K562 (cell line): ENCODE data around the gene CSNK1D. TPM values are rescaled to one million over a fixed set of nuclear protein-coding genes. Genes with fewer than 3 reads are reported as not detected.

ENCODE experiments used
- ARID1B ChIP-seq: fragments of 450-650 bp; IDR thresholded peaks from 2 replicates; pipeline ENCODE4 v1.6.1; 2016; ENCODE audit warnings: antibody characterized with exemption, mild to moderate bottlenecking, inconsistent platforms
- CEBPB ChIP-seq: fragments of 450-650 bp; IDR thresholded peaks from 2 replicates; pipeline ENCODE4 v1.6.1; 2016; ENCODE audit warnings: missing genetic modification characterization, missing compliant biosample characterization
- CTBP1 ChIP-seq: fragments of 450-650 bp; IDR thresholded peaks from 2 replicates; pipeline ENCODE4 v1.6.1; 2016; ENCODE audit warnings: borderline replicate concordance
- E2F3 ChIP-seq: fragments of 250-450 bp; sonication (Bioruptor Pico); IDR thresholded peaks from 2 replicates; pipeline ENCODE4 v1.4.0; 2020; ENCODE audit warnings: mild to moderate bottlenecking
- EHMT2 ChIP-seq: fragments of 450-650 bp; IDR thresholded peaks from 2 replicates; pipeline ENCODE4 v1.6.1; 2018; ENCODE audit warnings: antibody characterized with exemption
- HDAC8 ChIP-seq: fragments of 450-650 bp; IDR thresholded peaks from 2 replicates; pipeline ENCODE4 v1.6.1; 2016; ENCODE audit warnings: mild to moderate bottlenecking, missing genetic modification characterization, moderate library complexity, missing compliant biosample characterization
- HNRNPL ChIP-seq: fragments of 200-400 bp; formaldehyde crosslinking; IDR thresholded peaks from 2 replicates; pipeline ENCODE4 v1.6.1; 2017; ENCODE audit warnings: low read depth, mild to moderate bottlenecking, low read length
- ILF3 ChIP-seq: fragments of 450-650 bp; IDR thresholded peaks from 2 replicates; pipeline ENCODE4 v1.6.1; 2018; ENCODE audit warnings: antibody characterized with exemption, mild to moderate bottlenecking, moderate library complexity, borderline replicate concordance
- JUNB ChIP-seq: fragments of 450-650 bp; formaldehyde crosslinking; conservative IDR thresholded peaks from 2 replicates; pipeline ENCODE4 v1.4.0; 2020; ENCODE audit warnings: mild to moderate bottlenecking
- LCOR ChIP-seq: sonication (generic); formaldehyde crosslinking; IDR thresholded peaks from 2 replicates; pipeline ENCODE4 v1.8.0; 2022; ENCODE audit warnings: mild to moderate bottlenecking, missing genetic modification reagents
- MAFG ChIP-seq: fragments of 450-650 bp; conservative IDR thresholded peaks from 2 replicates; pipeline ENCODE4 v1.6.1; 2016; ENCODE audit warnings: missing genetic modification characterization, missing compliant biosample characterization
- NCOA1 ChIP-seq: fragments of 450-650 bp; IDR thresholded peaks from 2 replicates; pipeline ENCODE4 v1.6.1; 2016; ENCODE audit warnings: low read depth
- POLR2G ChIP-seq: fragments of 200-400 bp; formaldehyde crosslinking; IDR thresholded peaks from 2 replicates; pipeline ENCODE4 v1.6.1; 2017; ENCODE audit warnings: low read depth, mild to moderate bottlenecking, antibody characterized with exemption, low read length, moderate library complexity
- SLC30A9 ChIP-seq: fragments of 250-450 bp; sonication (Bioruptor Pico); IDR thresholded peaks from 2 replicates; pipeline ENCODE4 v1.8.0; 2022; ENCODE audit warnings: mild to moderate bottlenecking, moderate library complexity
- ZNF165 ChIP-seq: fragments of 250-450 bp; sonication (Bioruptor Pico); IDR thresholded peaks from 2 replicates; pipeline ENCODE4 v1.4.0; 2020; ENCODE audit warnings: borderline replicate concordance
- ZNF3 ChIP-seq: fragments of 250-450 bp; sonication (Bioruptor Pico); IDR thresholded peaks from 2 replicates; pipeline ENCODE4 v1.5.0; 2021; ENCODE audit warnings: mild to moderate bottlenecking, moderate library complexity
- ZNF316 ChIP-seq: fragments of 450-650 bp; IDR thresholded peaks from 2 replicates; pipeline ENCODE4 v1.6.1; 2016
- ZNF324 ChIP-seq: fragments of 250-450 bp; sonication (Bioruptor Pico); IDR thresholded peaks from 2 replicates; pipeline ENCODE4 v1.4.0; 2020; ENCODE audit warnings: mild to moderate bottlenecking
- ZNF644 ChIP-seq: fragments of 200-800 bp; sonication (Bioruptor generic); IDR thresholded peaks from 2 replicates; pipeline ENCODE4 v1.6.1; 2016; ENCODE audit warnings: low read depth, missing genetic modification characterization, missing compliant biosample characterization
- ZNF778 ChIP-seq: fragments of 450-650 bp; formaldehyde crosslinking; IDR thresholded peaks from 2 replicates; pipeline ENCODE4 v1.4.0; 2020; ENCODE audit warnings: mild to moderate bottlenecking, moderate library complexity
- ZNF830 ChIP-seq: fragments of 250-450 bp; sonication (Bioruptor Pico); IDR thresholded peaks from 2 replicates; pipeline ENCODE4 v1.5.0; 2021; ENCODE audit warnings: mild to moderate bottlenecking
- polyA plus RNA-seq, 8 experiments: library from polyadenylated mRNA; depleted of rRNA in 4 of 8; stranded (reverse) in 5 of 8; unstranded in 3 of 8; fragments of >200 nt; fragmentation: Nextera tagmentation in 2 of 8; fragmentation: Illumina TruSeq in 1 of 8; extraction: Ambion mirVana in 2 of 8; extraction: Trizol in 1 of 8; gene quantifications; 2 replicates each; pipeline versions ENCODE4 v1.2.1 to v1.2.3, GENCODE V29; 2011 to 2014; ENCODE audit warnings: inconsistent platforms in 1 of 8, missing spikeins in 1 of 8
- total RNA-seq, 7 experiments: library from RNA; depleted of rRNA in 6 of 7; stranded (reverse); fragments of >200 nt in 6 of 7; fragmentation: Illumina TruSeq in 2 of 7; extraction: Trizol in 2 of 7; gene quantifications; 2 replicates each; pipeline versions ENCODE4 v1.2.1 to v1.2.3, GENCODE V29; 2011 to 2021; ENCODE audit warnings: low replicate concordance in 1 of 7
- TF ChIP-seq, protein P1 (sequence below): IDR thresholded peaks from 3 replicates; pipeline ENCODE4 v1.6.1; 2011; ENCODE audit warnings: borderline replicate concordance, mild to moderate bottlenecking; ENCODE audit not compliant: insufficient read length, insufficient read depth
- TF ChIP-seq, protein P2 (sequence below), 2 experiments: fragments of 450-650 bp in 1 of 2; sonication (generic) in 1 of 2; formaldehyde crosslinking; conservative IDR thresholded peaks; 2 replicates each; pipeline versions ENCODE4 v1.4.0 to v1.8.1; 2020 to 2022; ENCODE audit warnings: mild to moderate bottlenecking in 1 of 2, missing genetic modification reagents in 1 of 2
- TF ChIP-seq, protein P3 (sequence below): sonication (generic); formaldehyde crosslinking; IDR thresholded peaks from 2 replicates; pipeline ENCODE4 v1.8.1; 2022; ENCODE audit warnings: missing genetic modification reagents
- TF ChIP-seq, protein P4 (sequence below): fragments of 250-450 bp; sonication (Bioruptor Pico); IDR thresholded peaks from 2 replicates; pipeline ENCODE4 v1.4.0; 2020; ENCODE audit warnings: borderline replicate concordance

Gene CSNK1D
- total and polyA plus RNA-seq, 9 of the 15 experiments (the other 6 are each of a cell fraction or from before 2014, with no cell fraction given) = 6.5 to 133 (median 41.3) TPM

- TF ChIP-seq, protein P1, sequence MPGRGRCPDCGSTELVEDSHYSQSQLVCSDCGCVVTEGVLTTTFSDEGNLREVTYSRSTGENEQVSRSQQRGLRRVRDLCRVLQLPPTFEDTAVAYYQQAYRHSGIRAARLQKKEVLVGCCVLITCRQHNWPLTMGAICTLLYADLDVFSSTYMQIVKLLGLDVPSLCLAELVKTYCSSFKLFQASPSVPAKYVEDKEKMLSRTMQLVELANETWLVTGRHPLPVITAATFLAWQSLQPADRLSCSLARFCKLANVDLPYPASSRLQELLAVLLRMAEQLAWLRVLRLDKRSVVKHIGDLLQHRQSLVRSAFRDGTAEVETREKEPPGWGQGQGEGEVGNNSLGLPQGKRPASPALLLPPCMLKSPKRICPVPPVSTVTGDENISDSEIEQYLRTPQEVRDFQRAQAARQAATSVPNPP = no peak
- peak; percentile 52 for TF ChIP-seq ARID1B
- TF ChIP-seq, protein P2, sequence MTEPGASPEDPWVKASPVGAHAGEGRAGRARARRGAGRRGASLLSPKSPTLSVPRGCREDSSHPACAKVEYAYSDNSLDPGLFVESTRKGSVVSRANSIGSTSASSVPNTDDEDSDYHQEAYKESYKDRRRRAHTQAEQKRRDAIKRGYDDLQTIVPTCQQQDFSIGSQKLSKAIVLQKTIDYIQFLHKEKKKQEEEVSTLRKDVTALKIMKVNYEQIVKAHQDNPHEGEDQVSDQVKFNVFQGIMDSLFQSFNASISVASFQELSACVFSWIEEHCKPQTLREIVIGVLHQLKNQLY (CRISPR knock-in tag; conservative IDR thresholded peaks at IDR 0.05) = no peak
- TF ChIP-seq CTBP1 = no peak
- TF ChIP-seq E2F3 (CRISPR knock-in tag) = no peak
- TF ChIP-seq NCOA1 = no peak
- no peak; the same call in 1 of the 2 replicates for TF ChIP-seq CEBPB (tag)
- peak; percentile 65; the same call in 1 of the 2 replicates for TF ChIP-seq MAFG (tag)
- peak; percentile 69 for TF ChIP-seq ZNF316
- TF ChIP-seq, protein P3, sequence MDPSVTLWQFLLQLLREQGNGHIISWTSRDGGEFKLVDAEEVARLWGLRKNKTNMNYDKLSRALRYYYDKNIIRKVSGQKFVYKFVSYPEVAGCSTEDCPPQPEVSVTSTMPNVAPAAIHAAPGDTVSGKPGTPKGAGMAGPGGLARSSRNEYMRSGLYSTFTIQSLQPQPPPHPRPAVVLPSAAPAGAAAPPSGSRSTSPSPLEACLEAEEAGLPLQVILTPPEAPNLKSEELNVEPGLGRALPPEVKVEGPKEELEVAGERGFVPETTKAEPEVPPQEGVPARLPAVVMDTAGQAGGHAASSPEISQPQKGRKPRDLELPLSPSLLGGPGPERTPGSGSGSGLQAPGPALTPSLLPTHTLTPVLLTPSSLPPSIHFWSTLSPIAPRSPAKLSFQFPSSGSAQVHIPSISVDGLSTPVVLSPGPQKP (CRISPR knock-in tag) = no peak
- no peak for TF ChIP-seq JUNB (CRISPR knock-in tag)
- TF ChIP-seq HNRNPL = no peak
- TF ChIP-seq POLR2G = no peak; the same call in 1 of the 2 replicates
- TF ChIP-seq ZNF165 (CRISPR knock-in tag) = peak; percentile 75; the same call in 1 of the 2 replicates
- TF ChIP-seq LCOR (CRISPR knock-in tag) = no peak
- TF ChIP-seq, protein P4, sequence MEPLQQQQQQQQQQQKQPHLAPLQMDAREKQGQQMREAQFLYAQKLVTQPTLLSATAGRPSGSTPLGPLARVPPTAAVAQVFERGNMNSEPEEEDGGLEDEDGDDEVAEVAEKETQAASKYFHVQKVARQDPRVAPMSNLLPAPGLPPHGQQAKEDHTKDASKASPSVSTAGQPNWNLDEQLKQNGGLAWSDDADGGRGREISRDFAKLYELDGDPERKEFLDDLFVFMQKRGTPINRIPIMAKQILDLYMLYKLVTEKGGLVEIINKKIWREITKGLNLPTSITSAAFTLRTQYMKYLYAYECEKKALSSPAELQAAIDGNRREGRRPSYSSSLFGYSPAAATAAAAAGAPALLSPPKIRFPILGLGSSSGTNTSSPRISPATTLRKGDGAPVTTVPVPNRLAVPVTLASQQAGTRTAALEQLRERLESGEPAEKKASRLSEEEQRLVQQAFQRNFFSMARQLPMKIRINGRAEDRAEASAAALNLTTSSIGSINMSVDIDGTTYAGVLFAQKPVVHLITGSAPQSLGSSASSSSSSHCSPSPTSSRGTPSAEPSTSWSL = no peak
- TF ChIP-seq ZNF324 (CRISPR knock-in tag) = peak; percentile 15; the same call in 1 of the 2 replicates
- peak; percentile 79; the same call in 1 of the 2 replicates for TF ChIP-seq ZNF644 (tag)
- TF ChIP-seq HDAC8 (tag) = no peak
- no peak for TF ChIP-seq EHMT2
- no peak for TF ChIP-seq ZNF778 (CRISPR knock-in tag)
- no peak for TF ChIP-seq ZNF3
- TF ChIP-seq ZNF830 = no peak
- no peak for TF ChIP-seq SLC30A9 (CRISPR knock-in tag)
- no peak for TF ChIP-seq ILF3
Observed at GRCh38 chr17:82217530-82218204, 55.8 kb downstream of the CSNK1D start (continued).
